IPS-18c (cell line): ENCODE results near the gene CXCL3.

ENCODE experiments used
- H3K4me3 ChIP-seq: 2 replicates; pipeline ENCODE4 v1.7.0; 2013; ENCODE audit warnings: low read depth, mild to moderate bottlenecking, low read length, moderate library complexity; ENCODE audit not compliant: insufficient read depth
- H3K9me3 ChIP-seq: one replicate; pipeline ENCODE4 v1.6.1; 2013; ENCODE audit warnings: mild to moderate bottlenecking, low read length, moderate library complexity; ENCODE audit not compliant: control insufficient read depth, insufficient read depth

The CXCL3 gene

GRCh38 chr4:73992050-73992449 lies 46.4 kb downstream of the CXCL3 start:
- H3K4me3 ChIP-seq, result no peak overlapping the region
- no peaks in the 10 kb centered on the region for H3K9me3 ChIP-seq

DNA sequence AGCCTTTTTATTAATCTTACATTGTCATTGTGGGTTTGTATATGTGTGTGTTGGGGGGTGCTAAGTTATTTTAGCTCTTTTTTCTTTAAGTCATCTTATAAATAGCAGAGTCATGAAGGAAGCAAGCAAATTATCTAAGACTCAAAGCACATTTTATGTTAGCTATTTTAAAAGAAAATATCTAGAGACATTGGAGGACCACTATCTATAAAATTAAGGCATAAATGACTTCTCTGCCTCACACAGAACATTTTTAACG lies 46.8 kb downstream of the CXCL3 start:
- Histone ChIP-seq H3K9me3 (no peaks in the 10 kb centered on the region), H3K4me3 (no peak overlapping the region)

DNA sequence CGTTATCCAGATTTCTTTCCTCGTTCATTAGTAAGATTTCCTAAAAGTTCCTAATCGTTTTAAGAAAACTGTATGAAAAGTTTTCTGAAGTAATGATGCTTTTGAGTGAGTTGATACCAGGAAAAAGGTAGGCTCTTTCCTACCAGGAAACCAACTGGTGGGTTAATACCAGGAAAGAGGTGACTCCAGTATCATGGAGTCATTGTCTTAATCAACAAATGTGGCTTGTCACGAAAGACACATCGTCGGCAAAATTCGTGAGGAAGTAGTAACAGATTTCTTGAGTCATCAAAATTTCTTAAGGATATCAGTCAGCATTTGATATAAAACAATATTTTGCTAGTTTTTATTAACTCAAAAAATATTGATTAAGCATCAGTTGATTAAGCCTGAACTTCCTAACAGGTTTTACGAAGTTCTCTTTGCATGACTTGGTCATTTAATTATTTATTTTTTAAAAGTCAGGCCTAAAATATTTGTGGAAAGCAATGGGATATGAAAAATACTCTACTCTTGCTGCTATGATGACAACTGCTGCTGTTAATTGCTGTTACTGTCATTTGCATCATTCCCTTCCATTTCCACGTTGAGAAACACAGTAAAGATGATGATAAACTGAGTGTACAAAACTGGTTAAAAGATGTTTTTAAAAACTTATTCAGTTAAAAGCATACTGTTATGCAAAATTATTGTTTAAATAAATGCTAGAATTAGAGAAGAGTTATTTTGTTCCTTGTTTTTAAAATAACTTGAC lies 47.3 kb downstream of the CXCL3 start:
- no peak overlapping the region for H3K4me3 ChIP-seq
- no peaks in the 10 kb centered on the region for H3K9me3 ChIP-seq

GRCh38 chr4:73989928-73990327 lies 48.6 kb downstream of the CXCL3 start:
- Histone ChIP-seq H3K4me3 (no peak overlapping the region), H3K9me3 (no peaks in the 10 kb centered on the region)

DNA sequence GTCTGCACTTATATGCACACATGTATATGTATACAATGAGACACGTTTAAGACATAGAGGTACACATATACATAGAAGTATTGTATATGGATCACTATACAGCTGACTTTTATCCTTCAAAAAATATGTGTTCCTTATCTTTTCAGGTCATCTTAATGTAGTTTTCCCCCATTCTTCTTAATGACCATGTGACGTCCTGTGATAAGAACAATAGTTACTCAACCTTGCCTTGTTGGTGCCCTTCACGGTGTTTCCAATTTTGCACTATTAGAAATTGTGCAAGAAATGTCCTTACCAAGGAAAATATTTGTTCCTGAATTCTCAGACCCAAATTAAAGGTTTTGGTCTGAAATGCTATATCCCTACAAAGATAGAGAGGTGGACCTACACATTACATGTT lies 49.5 kb downstream of the CXCL3 start:
- Histone ChIP-seq H3K9me3 (no peaks in the 10 kb centered on the region), H3K4me3 (no peak overlapping the region)

GRCh38 chr4:73988061-73988460 lies 50.4 kb downstream of the CXCL3 start, which contains the start of gene PPBP:
Gene PPBP, minus strand, starts transcription at chr4:73988190. Its CDS starts 87 bp downstream, at chr4:73988103.
- H3K4me3 ChIP-seq, result no peak within 1 kb of the TSS

More at GRCh38 chr4:73988061-73988460, 50.4 kb downstream of the CXCL3 start, which contains the start of gene PPBP:
- no peaks in the 10 kb centered on the region for H3K9me3 ChIP-seq
